HepG2 (cell line): ENCODE measurements around the gene RAPGEF2.

Experiments
- ATF1 ChIP-seq: IDR thresholded peaks from 2 replicates; pipeline ENCODE4 v1.6.1; 2016; ENCODE audit warnings: mild to moderate bottlenecking, control low read depth
- CTCF ChIP-seq: sonication (generic); formaldehyde crosslinking; IDR thresholded peaks from 2 replicates; pipeline ENCODE4 v1.5.0; 2020; ENCODE audit warnings: mild to moderate bottlenecking, missing genetic modification reagents, moderate library complexity
- FOXJ3 ChIP-seq: sonication (generic); formaldehyde crosslinking; IDR thresholded peaks from 2 replicates; pipeline ENCODE4 v1.4.0; 2020; ENCODE audit warnings: missing genetic modification reagents, mild to moderate bottlenecking, borderline replicate concordance
- FOXK1 ChIP-seq: sonication (generic); formaldehyde crosslinking; IDR thresholded peaks from 2 replicates; pipeline ENCODE4 v1.4.0; 2020; ENCODE audit warnings: low read depth, missing genetic modification reagents, borderline replicate concordance
- GMEB2 ChIP-seq: IDR thresholded peaks from 2 replicates; pipeline ENCODE4 v1.6.1; 2016; ENCODE audit warnings: missing biosample characterization, missing genetic modification reagents, low read depth
- KLF15 ChIP-seq: sonication (generic); formaldehyde crosslinking; IDR thresholded peaks from 2 replicates; pipeline ENCODE4 v1.8.1; 2023; ENCODE audit warnings: borderline replicate concordance, mild to moderate bottlenecking, inconsistent platforms, missing genetic modification reagents, mixed read lengths
- MXD4 ChIP-seq: IDR thresholded peaks from 2 replicates; pipeline ENCODE4 v1.6.1; 2016; ENCODE audit warnings: mild to moderate bottlenecking, missing biosample characterization, missing genetic modification reagents
- PPARG ChIP-seq: conservative IDR thresholded peaks from 2 replicates; pipeline ENCODE4 v1.6.1; 2016; ENCODE audit warnings: missing biosample characterization, missing genetic modification reagents
- SKIL ChIP-seq: sonication (generic); formaldehyde crosslinking; IDR thresholded peaks from 2 replicates; pipeline ENCODE4 v1.8.0; 2022; ENCODE audit warnings: missing genetic modification reagents, mild to moderate bottlenecking, moderate library complexity, borderline replicate concordance
- SP2 ChIP-seq: sonication (generic); formaldehyde crosslinking; IDR thresholded peaks from 2 replicates; pipeline ENCODE4 v1.5.1; 2020; ENCODE audit warnings: mild to moderate bottlenecking, missing genetic modification reagents
- YY1 ChIP-seq: IDR thresholded peaks from 2 replicates; pipeline ENCODE4 v1.6.1; 2011; ENCODE audit warnings: low read length, low read depth, moderate library complexity, mild to moderate bottlenecking; ENCODE audit not compliant: insufficient read depth, insufficient replicate concordance
- ZBTB33 ChIP-seq: sonication (generic); formaldehyde crosslinking; IDR thresholded peaks from 2 replicates; pipeline ENCODE4 v1.4.0; 2020; ENCODE audit warnings: missing genetic modification reagents
- ZSCAN12 ChIP-seq: sonication (generic); formaldehyde crosslinking; IDR thresholded peaks from 2 replicates; pipeline ENCODE4 v1.9.0; 2021; ENCODE audit warnings: mild to moderate bottlenecking, missing genetic modification reagents
- ZZZ3 ChIP-seq: sonication (generic); formaldehyde crosslinking; IDR thresholded peaks from 2 replicates; pipeline ENCODE4 v1.4.0; 2020; ENCODE audit warnings: missing genetic modification reagents, mild to moderate bottlenecking, borderline replicate concordance

GRCh38 chr4:159349332-159349731 is 246.5 kb downstream of the RAPGEF2 start:
- TF ChIP-seq YY1, result no peak
- no peak for TF ChIP-seq ATF1 (CRISPR knock-in tag)
- TF ChIP-seq ZZZ3, result no peak
- no peak for TF ChIP-seq ZSCAN12 (CRISPR knock-in tag)
- TF ChIP-seq MXD4, result no peak
- no peak for TF ChIP-seq PPARG
- TF ChIP-seq SKIL (CRISPR knock-in tag), result no peak
- no peak for TF ChIP-seq GMEB2 (CRISPR knock-in tag)
- TF ChIP-seq KLF15, result no peak
- TF ChIP-seq ZBTB33, result no peak
- no peak for TF ChIP-seq FOXJ3 (CRISPR knock-in tag)
- TF ChIP-seq CTCF (CRISPR knock-in tag), result no peak
- no peak for TF ChIP-seq FOXK1 (CRISPR knock-in tag)
- no peak for TF ChIP-seq SP2 (CRISPR knock-in tag)
